SU-DHL-6 (cell line): ENCODE results near the gene NME9.

Source experiments
- H2AFZ ChIP-seq: fragments of 200-600 bp; sonication (generic); 2 replicates; pipeline ENCODE4 v1.6.1; 2014; ENCODE audit warnings: low read depth, mild to moderate bottlenecking, moderate library complexity, mixed read lengths, antibody characterized with exemption, low read length; ENCODE audit not compliant: severe bottlenecking
- H3F3A ChIP-seq: fragments of 200-600 bp; shearing (Covaris generic); 2 replicates; pipeline ENCODE4 v1.6.0; 2016; ENCODE audit warnings: antibody characterized with exemption, mild to moderate bottlenecking; ENCODE audit not compliant: insufficient read depth
- H3K27ac ChIP-seq: fragments of 200-600 bp; sonication (generic); 2 replicates; pipeline ENCODE4 v1.5.1; 2016; ENCODE audit warnings: low read depth, mild to moderate bottlenecking, low read length, moderate library complexity, mixed read lengths
- H3K27me3 ChIP-seq: fragments of 200-600 bp; sonication (generic), shearing (Covaris generic); 2 replicates; pipeline ENCODE4 v1.6.0; 2014; ENCODE audit warnings: mild to moderate bottlenecking, low read length
- H3K36me3 ChIP-seq: fragments of 200-600 bp; sonication (generic); 2 replicates; pipeline ENCODE4 v1.6.1; 2014; ENCODE audit warnings: mild to moderate bottlenecking, low read length, mixed read lengths
- H3K4me2 ChIP-seq: fragments of 300-600, 200-600 bp; shearing (Covaris generic), sonication (generic); 2 replicates; pipeline ENCODE4 v1.6.0; 2014; ENCODE audit warnings: low read length, low read depth, mild to moderate bottlenecking; ENCODE audit not compliant: poor library complexity, severe bottlenecking
- H3K4me3 ChIP-seq: fragments of 200-600 bp; sonication (generic); 2 replicates; pipeline ENCODE4 v1.5.1; 2014; ENCODE audit warnings: antibody characterized with exemption, low read length, mild to moderate bottlenecking, mixed read lengths; ENCODE audit not compliant: insufficient read depth, poor library complexity, severe bottlenecking
- H3K79me2 ChIP-seq: fragments of 200-600 bp; sonication (generic); 2 replicates; pipeline ENCODE4 v1.6.1; 2014; ENCODE audit warnings: mild to moderate bottlenecking, low read length, moderate library complexity; ENCODE audit not compliant: insufficient read depth
- H3K9ac ChIP-seq: fragments of 200-600 bp; sonication (generic); 2 replicates; pipeline ENCODE4 v1.7.0; 2014; ENCODE audit warnings: mild to moderate bottlenecking, low read length
- H3K9me2 ChIP-seq: fragments of 200-600 bp; sonication (generic); replicated peaks from 2 replicates; pipeline ENCODE4 v1.6.1; 2014; ENCODE audit warnings: low read length; ENCODE audit not compliant: insufficient read depth
- H3K9me3 ChIP-seq: fragments of 200-600 bp; sonication (generic); 2 replicates; pipeline ENCODE4 v1.6.1; 2014; ENCODE audit warnings: low read length, mixed read lengths; ENCODE audit not compliant: insufficient read depth
- H4K20me1 ChIP-seq: fragments of 200-600 bp; sonication (generic); 2 replicates; pipeline ENCODE4 v1.6.1; 2014; ENCODE audit warnings: low read depth, mild to moderate bottlenecking, antibody characterized with exemption, low read length, moderate library complexity, mixed read lengths
- CTCF ChIP-seq: fragments of 200-600 bp; sonication (generic); IDR thresholded peaks from one replicate; pipeline ENCODE4 v1.5.1; 2017; ENCODE audit warnings: antibody characterized with exemption, mild to moderate bottlenecking, low read length, moderate library complexity; ENCODE audit not compliant: insufficient read depth, poor library complexity, severe bottlenecking
- EZH2phosphoT487 ChIP-seq: fragments of 200-600 bp; sonication (generic), shearing (Covaris generic); conservative IDR thresholded peaks from 2 replicates; pipeline ENCODE4 v1.6.1; 2018; ENCODE audit warnings: mild to moderate bottlenecking, antibody characterized with exemption, low read length, moderate library complexity, mixed read lengths

The NME9 gene

DNA sequence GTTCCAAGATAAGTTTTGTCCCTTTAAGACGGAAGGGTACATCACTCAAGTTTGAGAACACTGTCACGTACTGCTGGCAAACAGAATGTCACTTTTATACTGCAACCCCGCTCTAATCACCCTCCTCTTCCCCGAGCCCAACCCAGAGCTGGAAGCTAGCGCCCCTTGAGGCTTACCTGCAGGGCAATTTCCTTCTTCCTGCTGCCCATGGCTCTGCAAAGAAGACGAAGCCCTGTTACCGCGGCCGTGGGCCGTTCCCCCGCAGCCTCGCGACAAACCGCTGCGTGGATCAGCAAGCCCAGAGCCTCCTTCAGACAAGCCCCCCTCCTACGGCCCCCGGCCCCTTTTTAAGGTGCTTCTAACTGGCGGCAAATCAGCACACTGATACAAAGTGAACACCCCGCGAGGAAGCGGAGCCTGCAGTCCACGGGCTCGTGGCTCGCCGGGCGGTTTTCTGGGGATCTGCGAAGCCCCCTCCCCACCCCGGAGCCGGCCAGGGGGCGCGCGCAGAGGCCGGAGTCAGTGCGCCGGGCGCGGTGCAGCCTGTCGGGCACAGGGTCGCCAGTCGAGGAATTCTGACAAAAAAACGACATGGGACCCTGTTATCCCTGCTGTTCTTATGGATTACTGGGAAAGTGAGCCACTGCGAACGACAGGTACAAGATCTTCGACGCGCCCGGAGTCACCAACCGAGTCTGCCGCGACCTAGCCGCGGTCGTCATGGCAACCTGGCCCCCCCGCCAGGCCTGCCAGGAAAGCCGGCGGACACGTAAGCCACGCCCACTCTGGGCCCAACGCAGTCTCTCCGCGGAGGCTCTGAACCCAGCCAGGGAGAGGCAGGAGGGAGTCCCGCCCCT, at the start of gene NME9:
Gene NME9, minus strand, starts transcription at position 725 of the 857 bp plus-strand sequence. Its CDS starts 516 bp downstream, at position 209.
- no peaks in the 10 kb centered on the region for H3K36me3 ChIP-seq
- peaks cover 13% of the 10 kb centered on the region; the same call in 1 of the 2 replicates for H3F3A ChIP-seq
- peak within 1 kb of the TSS; percentile 100 for H2AFZ ChIP-seq
- peak within 1 kb of the TSS; percentile 97 for H3K4me2 ChIP-seq
- peak; percentile 72 for TF ChIP-seq CTCF
- TF ChIP-seq EZH2phosphoT487, result no peak
- peak within 1 kb of the TSS; percentile 68 for H3K4me3 ChIP-seq
- no peak within 1 kb of the TSS for H3K27ac ChIP-seq
- H3K9ac ChIP-seq, result peak within 1 kb of the TSS; percentile 64
- H3K9me3 ChIP-seq, result no peaks in the 10 kb centered on the region
- no peaks in the 10 kb centered on the region for H3K27me3 ChIP-seq
- no peaks in the 10 kb centered on the region for H3K9me2 ChIP-seq
- no peaks in the 10 kb centered on the region for H4K20me1 ChIP-seq
- H3K79me2 ChIP-seq, result no peaks in the 10 kb centered on the region

DNA sequence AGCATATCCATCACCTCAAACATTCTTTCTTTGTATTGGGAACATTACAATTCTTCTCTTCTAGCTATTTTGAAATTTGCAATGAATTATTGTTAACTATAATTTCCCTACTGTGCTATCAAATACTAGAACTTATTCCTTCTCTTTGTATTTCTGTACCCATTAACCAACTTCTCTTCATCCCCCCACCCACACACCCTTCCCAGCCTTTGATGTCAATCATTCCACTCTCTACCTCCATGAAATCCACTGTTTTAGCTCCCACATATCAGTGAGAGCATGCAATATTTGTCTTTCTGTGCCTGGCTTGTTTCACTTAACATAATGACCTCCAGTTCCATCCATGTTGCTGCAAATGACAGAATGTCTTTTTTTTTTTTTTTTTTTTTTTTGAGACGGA, 49.3 kb upstream of the NME9 start:
- no peaks in the 10 kb centered on the region for H3K27me3 ChIP-seq
- H4K20me1 ChIP-seq, result no peaks in the 10 kb centered on the region
- no peaks in the 10 kb centered on the region for H3K36me3 ChIP-seq
- no peak overlapping the region for H3K9ac ChIP-seq
- TF ChIP-seq EZH2phosphoT487 (no peak), CTCF (no peak)
- H3F3A ChIP-seq, result no peaks in the 10 kb centered on the region
- no peaks in the 10 kb centered on the region for H3K9me3 ChIP-seq
- no peak overlapping the region for H3K27ac ChIP-seq
- H3K4me2 ChIP-seq, result no peak overlapping the region
- H2AFZ ChIP-seq, result no peak overlapping the region
- no peak overlapping the region for H3K4me3 ChIP-seq
- H3K79me2 ChIP-seq, result no peaks in the 10 kb centered on the region
- no peaks in the 10 kb centered on the region for H3K9me2 ChIP-seq

GRCh38 chr3:138378331-138378730, 48.7 kb upstream of the NME9 start:
- Histone ChIP-seq H3K4me3 (no peak overlapping the region), H3K27me3 (no peaks in the 10 kb centered on the region), H3K36me3 (no peaks in the 10 kb centered on the region), H2AFZ (no peak overlapping the region), H4K20me1 (no peaks in the 10 kb centered on the region), H3K9ac (no peak overlapping the region), H3K9me2 (no peaks in the 10 kb centered on the region), H3K27ac (no peak overlapping the region), H3K9me3 (no peaks in the 10 kb centered on the region), H3F3A (no peaks in the 10 kb centered on the region), H3K4me2 (no peak overlapping the region), H3K79me2 (no peaks in the 10 kb centered on the region)
- no peak for TF ChIP-seq EZH2phosphoT487
- TF ChIP-seq CTCF, result no peak
